ENCODE results near the gene MALL.
"Not testable (repeated sequence)": the region's sequence is repeated elsewhere in the genome, so short reads cannot be mapped to it uniquely, and the experiment has no call there.

Gene MALL

GRCh38 chr2:110097506-110098220 lies 18.0 kb downstream of the MALL start:
- no peak for DNase-seq

- DNase-seq = no peak
These were observed 19.5 kb downstream of the MALL start for GRCh38 chr2:110095994-110096633.

DNA sequence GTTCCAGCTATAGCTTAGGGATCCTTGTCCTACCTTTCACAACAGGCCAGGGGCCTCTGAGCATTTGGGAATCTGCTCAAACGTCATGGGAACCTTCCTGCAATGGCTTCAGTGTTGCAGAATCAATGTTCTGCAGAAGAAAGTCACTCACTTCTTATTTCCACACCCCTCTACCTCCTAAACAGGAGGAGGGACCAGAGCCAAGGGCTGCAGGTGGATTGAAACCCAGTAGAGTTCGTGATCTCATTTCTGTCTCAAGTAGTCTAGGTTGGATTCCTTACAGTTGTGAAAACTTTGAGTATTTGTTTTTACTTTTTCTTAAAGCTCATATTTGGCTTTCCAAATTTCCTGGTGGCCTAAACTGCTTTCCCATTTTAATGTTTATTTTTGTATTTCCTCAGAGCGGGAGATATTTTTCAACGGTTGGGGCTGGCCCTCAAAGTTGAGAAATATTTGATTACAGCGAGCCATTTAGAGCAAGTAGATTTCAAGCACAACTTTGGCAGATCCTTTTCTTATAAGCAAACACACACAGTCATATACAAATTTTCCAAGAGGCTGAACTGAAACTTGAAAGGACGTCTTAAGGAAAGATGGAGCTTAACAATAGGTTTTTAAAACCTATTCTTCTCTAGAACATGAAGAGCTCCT lies 20.6 kb downstream of the MALL start:
- not testable (repeated sequence) for DNase-seq

DNA sequence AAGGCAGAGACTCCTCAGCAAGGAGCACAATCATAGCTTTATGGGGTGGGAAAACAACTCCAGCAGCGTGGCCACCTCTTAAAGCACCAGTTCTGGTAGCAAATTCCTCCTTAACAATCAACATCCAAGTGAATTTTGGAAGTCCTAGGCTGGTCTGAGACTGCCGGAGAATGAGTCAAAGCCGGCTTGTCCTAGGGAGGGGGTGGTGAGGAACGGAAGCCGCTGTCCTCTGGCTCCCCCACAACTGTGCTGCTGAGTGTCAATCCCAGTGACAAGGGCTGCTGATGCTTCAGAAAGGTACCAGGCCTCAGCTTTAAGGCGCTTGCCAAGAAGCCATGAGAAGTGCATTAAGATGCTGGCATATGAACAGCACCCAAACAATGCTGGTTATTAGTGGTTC lies 21.7 kb downstream of the MALL start:
- DNase-seq = not testable (repeated sequence)

DNA sequence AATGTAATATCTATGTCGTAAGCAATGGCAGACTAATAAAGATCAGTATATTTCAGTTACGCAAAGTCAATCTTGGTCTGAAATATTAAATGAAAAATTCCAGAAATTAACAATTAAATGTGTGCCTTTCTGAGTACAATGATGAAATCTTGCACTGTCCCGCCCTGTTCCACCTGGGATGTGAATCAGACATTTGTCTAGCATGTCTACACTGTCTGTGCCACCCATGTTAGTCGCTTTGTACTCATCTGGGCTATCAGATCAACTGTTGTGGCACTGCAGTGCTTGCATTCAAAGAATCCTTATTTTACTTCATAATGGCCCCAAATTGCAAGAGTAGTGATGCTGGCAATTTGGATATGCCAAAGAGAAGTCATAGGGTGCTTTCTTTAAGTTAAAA lies 25.5 kb downstream of the MALL start:
- not testable (repeated sequence) for DNase-seq

DNA sequence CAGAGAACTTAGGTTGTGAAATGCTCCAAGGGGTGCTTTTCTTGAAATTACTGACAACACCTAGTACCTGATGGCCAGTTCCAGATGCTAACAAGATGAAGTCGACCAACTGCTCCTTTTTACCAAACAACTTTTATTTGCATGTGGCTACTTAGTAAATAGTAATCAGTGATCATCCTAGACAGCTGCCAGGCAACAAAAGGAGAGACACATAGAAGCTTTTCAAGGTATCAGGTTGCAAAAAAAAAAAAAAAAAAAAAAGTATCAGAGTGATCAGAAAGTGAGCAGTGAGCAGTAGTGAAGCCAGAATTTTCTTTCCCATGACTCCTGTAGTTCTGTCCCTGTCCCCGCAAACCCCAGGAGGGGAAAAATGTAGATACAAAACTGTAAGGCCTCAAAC lies 31.9 kb downstream of the MALL start:
- not testable (repeated sequence) for DNase-seq

DNA sequence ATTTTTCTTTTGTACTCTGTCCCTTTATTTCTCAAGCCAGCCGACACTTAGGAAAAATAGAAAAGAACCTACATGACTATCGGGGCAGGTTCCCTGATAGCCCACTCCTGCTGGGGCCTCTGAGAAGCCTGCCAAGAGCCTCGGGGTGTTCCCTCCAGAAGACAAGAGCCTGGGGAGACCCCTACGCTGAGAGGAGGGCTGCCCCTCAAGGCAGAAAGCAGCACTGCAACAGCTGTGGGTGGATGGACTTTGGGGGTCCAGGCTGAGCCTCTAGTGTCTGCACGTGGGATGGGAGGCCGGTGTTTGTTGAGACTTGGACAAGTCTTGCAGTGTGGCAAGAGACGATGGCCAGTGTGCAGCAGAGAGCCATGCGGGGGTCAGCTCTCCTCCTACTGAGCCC lies 32.5 kb downstream of the MALL start:
- not testable (repeated sequence) for DNase-seq

- not testable (repeated sequence) for DNase-seq
These were observed 37.5 kb downstream of the MALL start for GRCh38 chr2:110078104-110078503.

DNA sequence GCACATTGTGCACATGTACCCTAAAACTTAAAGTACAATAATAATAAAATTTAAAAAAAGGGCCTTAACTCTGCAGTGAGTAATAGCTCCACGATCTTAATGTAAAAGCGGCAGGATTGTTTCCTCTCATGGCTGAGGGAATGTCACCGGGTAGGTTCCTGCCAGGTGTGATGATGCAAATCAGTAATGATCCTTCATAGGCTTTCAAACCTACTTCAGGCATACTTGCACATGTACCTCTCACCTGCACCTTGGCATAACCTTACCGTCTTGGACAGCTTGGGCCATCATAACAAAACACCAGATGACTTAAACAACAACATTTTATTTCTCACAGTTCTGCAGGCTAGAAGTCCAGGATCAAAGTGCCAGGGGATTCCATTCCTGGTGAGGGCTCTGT lies 39.7 kb downstream of the MALL start:
- DNase-seq = not testable (repeated sequence)

DNA sequence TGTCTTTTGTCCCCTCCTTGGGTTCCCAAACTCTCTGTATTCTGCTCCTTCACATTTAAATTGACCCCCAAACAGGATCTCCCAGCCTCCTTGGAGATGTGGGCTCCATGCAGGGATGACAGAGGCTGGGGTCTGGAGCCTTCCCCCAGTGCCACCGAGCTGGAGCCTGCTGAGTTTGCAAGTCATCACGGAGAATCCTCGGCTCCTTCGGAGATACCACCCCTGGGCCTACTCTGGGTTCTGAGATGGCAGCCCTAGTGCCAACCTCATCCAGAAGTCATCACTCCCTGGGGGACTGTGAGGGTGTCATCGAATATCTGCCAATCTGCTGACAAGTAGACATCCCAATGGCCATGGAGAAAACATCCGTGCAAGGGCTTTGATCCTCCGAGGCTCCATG lies 45.8 kb downstream of the MALL start:
- DNase-seq = not testable (repeated sequence)

- DNase-seq = not testable (repeated sequence)
These were observed 47.5 kb downstream of the MALL start for GRCh38 chr2:110068153-110068552.

DNA sequence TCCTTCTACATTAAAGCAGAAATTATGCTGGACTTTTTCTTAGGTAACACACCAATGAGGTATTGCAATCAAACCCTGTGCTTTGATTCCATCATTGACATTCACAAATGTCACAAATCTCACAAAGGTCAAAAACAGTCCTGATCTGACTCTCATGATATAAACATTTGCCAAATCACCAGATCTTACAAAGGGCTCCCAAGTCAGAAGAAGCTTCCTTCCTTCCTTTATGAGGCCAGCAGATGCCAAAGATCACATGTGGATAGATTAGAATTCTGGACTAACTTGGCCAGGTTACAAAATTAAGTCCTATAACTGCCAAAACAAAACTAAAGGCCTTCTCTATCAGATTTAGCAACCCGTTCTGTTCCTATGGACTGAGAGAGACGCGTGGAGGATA lies 53.3 kb downstream of the MALL start:
- not testable (repeated sequence) for DNase-seq

DNA sequence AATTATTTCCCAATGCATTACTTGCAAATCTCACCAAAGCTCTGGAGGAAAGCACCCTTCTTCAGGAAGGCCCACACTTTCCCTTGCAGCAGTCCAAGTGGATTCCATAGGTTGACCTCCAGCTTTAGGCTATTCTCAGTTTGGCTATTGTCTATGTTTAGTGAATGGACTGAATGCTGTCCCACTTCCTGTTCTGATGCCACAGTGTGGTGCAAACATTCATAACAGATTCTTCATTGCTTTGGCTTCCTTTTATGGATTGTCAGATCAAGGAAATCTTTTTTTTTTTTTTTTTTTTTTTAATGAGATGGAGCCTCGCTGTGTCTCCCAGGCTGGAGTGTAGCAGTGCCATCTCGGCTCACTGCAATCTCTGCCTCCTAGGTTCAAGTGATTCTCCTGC lies 55.1 kb downstream of the MALL start:
- not testable (repeated sequence) for DNase-seq

GRCh38 chr2:110059694-110060358 lies 55.8 kb downstream of the MALL start:
- not testable (repeated sequence) for DNase-seq

DNA sequence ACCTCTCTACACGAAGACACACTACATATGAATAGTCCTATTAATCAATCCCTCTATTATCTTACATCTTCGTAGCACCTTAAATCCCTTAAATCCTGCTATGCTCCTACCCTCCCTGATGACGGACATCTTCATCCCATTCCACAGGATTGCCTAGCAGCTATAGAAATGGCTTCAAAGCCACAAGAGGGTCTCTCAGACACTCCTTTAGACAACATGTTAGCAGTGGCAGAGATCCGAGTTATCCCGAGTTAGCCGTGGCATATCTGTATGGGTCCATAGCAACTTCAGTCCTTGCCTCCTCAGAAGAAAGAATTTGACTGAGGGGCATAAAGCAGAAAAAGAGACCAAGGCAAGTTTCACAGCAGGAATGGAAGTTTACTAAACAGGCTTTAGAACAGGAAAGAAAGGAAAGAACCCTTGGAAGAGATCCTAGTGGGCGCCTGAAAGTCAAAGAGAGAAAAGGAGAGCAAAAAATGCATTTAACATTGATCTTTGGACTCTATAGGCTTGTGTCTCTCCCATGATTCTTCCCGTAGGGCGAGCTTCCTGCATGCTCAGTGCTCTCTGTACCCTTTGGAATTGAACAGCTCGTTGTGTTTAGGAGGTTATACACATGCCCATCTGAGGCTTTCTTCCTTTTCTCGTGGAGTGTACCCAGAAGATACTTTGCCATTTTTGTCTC lies 56.5 kb downstream of the MALL start:
- DNase-seq = not testable (repeated sequence)

GRCh38 chr2:110058034-110058433 lies 57.6 kb downstream of the MALL start:
- not testable (repeated sequence) for DNase-seq

DNA sequence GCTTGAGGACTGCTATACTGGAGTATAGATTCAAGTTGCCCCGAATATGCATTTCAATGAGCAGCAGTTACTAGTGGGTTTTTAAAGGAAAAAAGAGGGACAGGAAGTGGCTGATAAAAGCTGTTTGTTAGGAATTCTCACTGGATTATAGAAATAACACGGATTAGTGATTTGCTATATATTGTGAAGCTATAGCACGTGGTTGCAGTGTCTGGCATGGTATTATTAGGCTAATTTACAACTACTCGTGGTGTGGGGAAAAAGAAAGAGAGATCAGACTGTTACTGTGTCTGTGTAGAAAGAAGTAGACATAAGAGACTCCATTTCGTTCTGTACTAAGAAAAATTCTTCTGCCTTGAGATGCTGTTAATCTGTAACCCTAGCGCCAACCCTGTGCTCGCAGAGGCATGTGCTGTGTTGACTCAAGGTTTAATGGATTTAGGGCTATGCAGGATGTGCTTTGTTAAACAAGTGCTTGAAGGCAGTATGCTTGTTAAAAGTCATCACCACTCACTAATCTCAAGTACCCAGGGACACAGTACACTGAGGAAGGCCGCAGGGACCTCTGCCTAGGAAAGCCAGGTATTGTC lies 59.7 kb downstream of the MALL start:
- DNase-seq = not testable (repeated sequence)

DNA sequence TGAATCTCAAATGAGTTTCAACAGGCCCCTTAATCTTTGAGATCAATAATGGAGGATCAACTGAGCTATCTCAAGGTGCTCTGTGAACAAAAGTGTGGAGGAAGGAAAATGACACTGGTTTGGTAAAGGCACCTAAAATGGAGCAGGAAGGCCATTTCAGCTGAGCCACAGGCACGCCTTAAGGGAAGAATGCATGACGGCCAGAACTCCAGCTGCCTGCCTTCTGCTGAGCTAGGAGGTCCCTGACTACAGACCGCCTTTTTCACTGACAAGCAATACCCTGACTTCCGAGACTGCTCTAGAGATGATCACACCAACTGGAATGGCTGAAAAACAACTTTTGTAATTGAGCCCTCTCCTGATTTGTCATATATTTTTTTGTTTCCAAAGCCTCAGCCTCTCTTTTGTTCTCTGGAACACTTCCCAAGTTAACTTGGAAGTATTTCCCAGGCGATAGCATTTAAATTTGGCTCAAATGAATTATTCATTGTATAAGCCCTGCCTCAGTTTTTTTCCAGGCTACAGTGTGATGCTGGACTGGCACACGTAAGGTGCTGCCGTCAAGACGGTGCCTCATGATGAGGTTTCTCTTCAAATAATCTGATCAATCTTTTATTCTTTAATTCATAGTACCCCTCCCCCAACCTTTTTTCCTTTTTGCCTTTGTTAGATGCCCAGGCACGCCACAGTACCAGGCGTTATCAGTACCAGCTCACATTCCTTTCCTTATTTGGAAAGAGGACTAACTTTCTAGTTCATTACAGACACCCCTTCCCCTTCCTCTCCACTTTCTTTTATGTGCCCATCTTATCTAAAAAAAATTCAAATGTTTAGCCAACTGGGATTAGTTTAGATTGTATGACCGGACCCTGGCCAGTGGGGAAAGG lies 60.9 kb downstream of the MALL start:
- not testable (repeated sequence) for DNase-seq

DNA sequence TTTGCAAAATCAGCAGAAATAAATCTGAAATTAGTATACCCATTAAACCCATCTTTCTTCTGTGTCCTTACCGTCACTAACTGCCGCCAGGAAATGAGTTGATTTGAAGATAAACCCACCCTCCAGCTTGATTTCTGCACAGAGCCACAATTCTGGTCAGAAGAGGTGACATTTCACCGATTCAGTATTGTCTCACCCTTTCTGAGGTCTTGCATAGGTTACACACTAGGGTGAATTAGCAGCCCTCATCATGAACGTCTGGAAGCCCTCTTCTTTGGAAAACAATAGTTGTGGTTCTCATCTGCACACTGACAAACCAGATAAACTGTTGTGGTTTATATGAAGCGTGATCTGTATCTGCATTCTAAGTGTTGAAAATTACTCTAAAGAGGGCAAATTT lies 61.9 kb downstream of the MALL start:
- not testable (repeated sequence) for DNase-seq

DNA sequence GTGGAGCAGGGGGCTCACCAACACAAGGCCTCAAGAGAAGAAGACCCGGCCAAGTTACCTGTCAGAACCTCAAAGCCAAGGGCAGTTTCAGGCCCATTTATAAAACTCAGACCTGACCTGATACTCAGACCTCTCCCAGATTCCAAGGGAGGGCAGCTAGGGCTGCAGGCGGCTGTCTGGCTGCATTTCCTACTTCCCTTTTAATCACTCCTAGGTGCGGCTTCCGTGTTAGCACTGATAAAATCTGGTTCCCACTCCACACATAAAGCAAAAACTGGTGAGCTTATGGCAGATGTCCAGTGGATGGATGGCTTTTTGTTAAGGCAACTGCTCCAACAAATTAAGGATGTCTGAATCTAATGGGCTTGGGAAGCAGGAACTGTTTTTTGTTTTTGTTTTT lies 63.5 kb downstream of the MALL start:
- DNase-seq = not testable (repeated sequence)

- not testable (repeated sequence) for DNase-seq
These were observed 65.4 kb downstream of the MALL start for GRCh38 chr2:110050222-110050621.

Data from activated CD4-positive, alpha-beta T cell treated with anti-CD3 and anti-CD28 coated beads for 48 hours (primary cell).